Esophagus muscularis mucosa (tissue), 3 donors: ENCODE measurements around the gene COPS4.

Experiments used
- POLR2A ChIP-seq: fragments of 450-650 bp; IDR thresholded peaks from one replicate; pipeline ENCODE4 v1.6.1; 2017; ENCODE audit warnings: antibody characterized with exemption, moderate library complexity, mild to moderate bottlenecking, low read depth
- TF ChIP-seq, protein P1 (sequence below), 3 experiments: fragments of 200-600 bp in 2 of 3; fragments of 450-650 bp in 1 of 3; sonication (generic) in 2 of 3; IDR thresholded peaks; one replicate each; pipeline ENCODE4 v1.5.1; 2017 to 2019; ENCODE audit warnings: antibody characterized with exemption in 3 of 3, mild to moderate bottlenecking in 2 of 3, moderate library complexity in 1 of 3

- no peak for TF ChIP-seq POLR2A
- TF ChIP-seq, protein P1, sequence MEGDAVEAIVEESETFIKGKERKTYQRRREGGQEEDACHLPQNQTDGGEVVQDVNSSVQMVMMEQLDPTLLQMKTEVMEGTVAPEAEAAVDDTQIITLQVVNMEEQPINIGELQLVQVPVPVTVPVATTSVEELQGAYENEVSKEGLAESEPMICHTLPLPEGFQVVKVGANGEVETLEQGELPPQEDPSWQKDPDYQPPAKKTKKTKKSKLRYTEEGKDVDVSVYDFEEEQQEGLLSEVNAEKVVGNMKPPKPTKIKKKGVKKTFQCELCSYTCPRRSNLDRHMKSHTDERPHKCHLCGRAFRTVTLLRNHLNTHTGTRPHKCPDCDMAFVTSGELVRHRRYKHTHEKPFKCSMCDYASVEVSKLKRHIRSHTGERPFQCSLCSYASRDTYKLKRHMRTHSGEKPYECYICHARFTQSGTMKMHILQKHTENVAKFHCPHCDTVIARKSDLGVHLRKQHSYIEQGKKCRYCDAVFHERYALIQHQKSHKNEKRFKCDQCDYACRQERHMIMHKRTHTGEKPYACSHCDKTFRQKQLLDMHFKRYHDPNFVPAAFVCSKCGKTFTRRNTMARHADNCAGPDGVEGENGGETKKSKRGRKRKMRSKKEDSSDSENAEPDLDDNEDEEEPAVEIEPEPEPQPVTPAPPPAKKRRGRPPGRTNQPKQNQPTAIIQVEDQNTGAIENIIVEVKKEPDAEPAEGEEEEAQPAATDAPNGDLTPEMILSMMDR (IDR thresholded peaks at IDR 0.05), result no peak
Observed at GRCh38 chr4:83036991-83037665, 2.1 kb downstream of the COPS4 start.
